GM23338 (cell line): ENCODE measurements around the gene IFT88.

Experiments used
- EZH2 ChIP-seq: fragments of 200-600 bp; sonication (generic); IDR thresholded peaks from one replicate; pipeline ENCODE4 v1.8.0; 2017; ENCODE audit warnings: antibody characterized with exemption, mild to moderate bottlenecking, low read depth; ENCODE audit not compliant: unreplicated experiment
- JUNB ChIP-seq: IDR thresholded peaks from one replicate; pipeline ENCODE4 v1.6.1; 2016; ENCODE audit warnings: antibody characterized with exemption; ENCODE audit not compliant: unreplicated experiment
- POLR2AphosphoS5 ChIP-seq: IDR thresholded peaks from 2 replicates; pipeline ENCODE4 v1.6.1; 2016; ENCODE audit warnings: antibody characterized with exemption, low read depth
- REST ChIP-seq: IDR thresholded peaks from one replicate; pipeline ENCODE4 v1.6.1; 2018; ENCODE audit warnings: antibody characterized with exemption; ENCODE audit not compliant: unreplicated experiment
- TF ChIP-seq, protein P1 (sequence below), 2 experiments: fragments of 200-600 bp in 1 of 2; sonication (generic) in 1 of 2; conservative IDR thresholded peaks; 2 replicates each; pipeline versions ENCODE4 v1.5.1 to v1.6.1; 2016 to 2017; ENCODE audit warnings: antibody characterized with exemption in 2 of 2, low read depth in 2 of 2, mild to moderate bottlenecking in 2 of 2, moderate library complexity in 1 of 2

DNA sequence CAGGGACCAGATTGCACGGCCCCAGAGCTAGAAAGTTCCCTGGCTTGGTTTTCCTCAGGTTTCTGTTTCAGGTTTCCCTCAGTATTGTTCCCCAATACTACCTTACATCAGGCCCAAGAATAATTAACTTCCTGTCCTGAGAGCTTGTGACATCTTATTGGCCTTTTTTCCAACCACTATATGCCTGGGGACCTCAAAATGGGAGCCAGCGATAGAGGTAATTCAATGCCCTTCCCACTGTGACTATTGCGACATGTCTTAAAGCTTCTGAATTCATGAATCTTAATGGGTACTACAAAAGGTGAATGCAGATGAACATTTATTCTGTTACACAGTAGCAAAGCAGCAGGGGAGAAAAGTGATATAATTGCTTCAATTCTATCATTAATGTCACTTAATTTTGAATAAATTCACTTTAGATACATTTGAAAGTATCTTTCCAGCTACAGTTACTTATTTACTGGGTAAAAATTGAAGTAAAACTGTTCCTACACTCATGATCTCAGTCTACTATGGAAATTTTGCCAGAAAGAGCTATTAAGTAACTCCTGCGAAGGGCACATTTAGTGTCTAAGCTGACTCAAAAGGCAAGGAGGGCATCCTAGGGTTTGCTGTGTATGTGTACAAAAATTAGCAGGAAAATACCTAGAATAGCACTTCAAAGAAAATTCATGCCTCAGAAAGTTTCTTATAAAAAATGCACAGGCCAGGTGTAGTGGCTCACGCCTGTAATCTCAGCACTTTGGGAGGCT lies 45.4 kb upstream of the IFT88 start:
- TF ChIP-seq JUNB (no peak), POLR2AphosphoS5 (no peak), REST (no peak), EZH2 (no peak)
- TF ChIP-seq, protein P1, sequence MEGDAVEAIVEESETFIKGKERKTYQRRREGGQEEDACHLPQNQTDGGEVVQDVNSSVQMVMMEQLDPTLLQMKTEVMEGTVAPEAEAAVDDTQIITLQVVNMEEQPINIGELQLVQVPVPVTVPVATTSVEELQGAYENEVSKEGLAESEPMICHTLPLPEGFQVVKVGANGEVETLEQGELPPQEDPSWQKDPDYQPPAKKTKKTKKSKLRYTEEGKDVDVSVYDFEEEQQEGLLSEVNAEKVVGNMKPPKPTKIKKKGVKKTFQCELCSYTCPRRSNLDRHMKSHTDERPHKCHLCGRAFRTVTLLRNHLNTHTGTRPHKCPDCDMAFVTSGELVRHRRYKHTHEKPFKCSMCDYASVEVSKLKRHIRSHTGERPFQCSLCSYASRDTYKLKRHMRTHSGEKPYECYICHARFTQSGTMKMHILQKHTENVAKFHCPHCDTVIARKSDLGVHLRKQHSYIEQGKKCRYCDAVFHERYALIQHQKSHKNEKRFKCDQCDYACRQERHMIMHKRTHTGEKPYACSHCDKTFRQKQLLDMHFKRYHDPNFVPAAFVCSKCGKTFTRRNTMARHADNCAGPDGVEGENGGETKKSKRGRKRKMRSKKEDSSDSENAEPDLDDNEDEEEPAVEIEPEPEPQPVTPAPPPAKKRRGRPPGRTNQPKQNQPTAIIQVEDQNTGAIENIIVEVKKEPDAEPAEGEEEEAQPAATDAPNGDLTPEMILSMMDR (conservative IDR thresholded peaks at IDR 0.05; ENCODE audit: low read depth in 2 of 2): no peak
